GM18907 (cell line): ENCODE data around the gene PRKCA.
"Not testable (repeated sequence)": the region's sequence is repeated elsewhere in the genome, so short reads cannot be mapped to it uniquely, and the experiment has no call there.

Source experiments
- ATAC-seq: cut with Tn5 transposase; IDR thresholded peaks from one replicate; pipeline ENCODE4 v1.9.1; 2021; ENCODE audit warnings: mild to moderate bottlenecking, moderate library complexity; ENCODE audit not compliant: unreplicated experiment

PRKCA gene

GRCh38 chr17:66593116-66593515, 290.7 kb downstream of the PRKCA start:
- no peak for ATAC-seq

DNA sequence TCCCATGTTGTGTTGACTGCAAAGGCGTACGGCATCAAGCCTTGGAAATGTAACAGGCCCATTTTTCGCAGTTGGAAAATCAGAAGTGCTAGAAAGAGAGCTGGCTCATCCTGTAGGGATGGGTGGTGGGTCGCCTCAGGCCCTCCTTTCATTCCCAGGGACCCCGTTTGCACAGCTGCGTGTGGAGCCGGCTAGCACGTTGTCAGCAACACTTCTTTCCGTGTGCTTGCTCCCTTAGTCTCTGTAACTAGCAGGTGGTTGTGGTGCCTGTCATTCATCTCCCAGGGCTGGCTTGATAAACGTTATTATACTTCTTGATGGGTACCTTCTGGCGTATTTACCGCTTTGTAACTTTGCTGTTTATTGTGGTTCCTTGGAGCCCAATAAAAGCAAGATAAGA, 293.5 kb downstream of the PRKCA start:
- ATAC-seq = no peak

- ATAC-seq = no peak
Observed at GRCh38 chr17:66602659-66603384, 300.4 kb downstream of the PRKCA start.

GRCh38 chr17:66604376-66604775, 302.0 kb downstream of the PRKCA start:
- ATAC-seq = no peak

GRCh38 chr17:66605541-66605940, 303.1 kb downstream of the PRKCA start:
- ATAC-seq = no peak

- ATAC-seq = no peak
Observed at GRCh38 chr17:66610361-66611133, 308.1 kb downstream of the PRKCA start.

GRCh38 chr17:66611397-66611796, 309.0 kb downstream of the PRKCA start:
- no peak for ATAC-seq

DNA sequence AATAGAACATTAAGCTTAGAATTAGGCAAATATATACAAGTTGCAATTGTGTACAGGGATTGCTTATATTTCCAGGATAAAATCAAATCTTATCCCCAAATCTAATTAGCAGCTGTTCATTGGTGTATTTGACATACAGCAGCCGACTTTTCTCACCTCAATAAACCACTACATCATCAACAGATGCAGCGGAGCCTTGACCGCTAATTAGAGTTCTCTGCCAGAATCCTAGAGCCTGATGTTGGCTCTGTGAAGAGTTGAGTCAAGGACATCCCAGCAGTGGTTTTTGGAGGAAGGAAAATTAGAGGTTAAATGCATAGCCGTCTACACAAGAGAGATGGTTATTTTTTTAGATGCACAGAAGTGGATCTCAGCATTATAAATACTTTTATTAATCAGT, 310.6 kb downstream of the PRKCA start:
- ATAC-seq = no peak

GRCh38 chr17:66614469-66614868, 312.1 kb downstream of the PRKCA start:
- no peak for ATAC-seq

DNA sequence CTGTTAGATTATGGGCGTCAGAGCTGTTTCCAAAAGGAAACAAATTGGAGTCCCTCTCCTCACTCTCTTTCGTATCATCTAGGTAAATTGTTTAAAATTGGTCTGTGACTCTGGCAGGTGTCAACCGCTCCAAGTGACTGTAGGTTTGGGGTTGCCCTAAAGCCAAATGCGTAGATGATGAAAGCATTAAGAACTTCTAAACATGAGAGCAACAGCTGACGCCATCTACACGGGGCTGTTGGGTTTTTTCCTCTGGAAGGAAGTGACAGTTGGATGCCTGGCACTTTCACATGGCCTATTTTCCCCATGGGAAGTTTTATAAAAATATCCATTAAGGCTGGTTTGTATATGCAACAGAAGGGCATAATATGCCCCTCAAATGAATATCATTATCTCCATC, 316.8 kb downstream of the PRKCA start:
- ATAC-seq = no peak

DNA sequence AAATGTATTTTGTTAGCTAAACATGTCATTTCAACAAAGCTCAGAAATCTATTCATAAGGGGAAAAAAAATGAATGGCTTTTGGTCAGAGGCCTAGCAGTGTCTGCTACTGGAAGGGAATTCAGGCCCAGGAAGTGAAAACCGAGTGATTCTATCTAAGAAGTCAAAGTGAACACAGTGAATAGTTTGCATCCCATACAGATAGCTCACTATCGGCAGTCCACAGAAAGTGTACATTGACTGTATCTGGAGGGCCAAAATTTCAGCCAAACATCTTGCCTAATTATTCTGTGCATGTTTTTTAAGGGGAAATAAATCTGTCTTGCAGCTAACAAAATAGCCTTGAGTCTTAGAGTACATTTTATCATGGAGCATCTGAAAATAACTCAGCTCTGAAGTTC, 318.1 kb downstream of the PRKCA start:
- no peak for ATAC-seq

GRCh38 chr17:66624630-66625029, 322.2 kb downstream of the PRKCA start:
- ATAC-seq = not testable (repeated sequence)

- no peak for ATAC-seq
Observed at GRCh38 chr17:66625311-66625767, 322.9 kb downstream of the PRKCA start.

DNA sequence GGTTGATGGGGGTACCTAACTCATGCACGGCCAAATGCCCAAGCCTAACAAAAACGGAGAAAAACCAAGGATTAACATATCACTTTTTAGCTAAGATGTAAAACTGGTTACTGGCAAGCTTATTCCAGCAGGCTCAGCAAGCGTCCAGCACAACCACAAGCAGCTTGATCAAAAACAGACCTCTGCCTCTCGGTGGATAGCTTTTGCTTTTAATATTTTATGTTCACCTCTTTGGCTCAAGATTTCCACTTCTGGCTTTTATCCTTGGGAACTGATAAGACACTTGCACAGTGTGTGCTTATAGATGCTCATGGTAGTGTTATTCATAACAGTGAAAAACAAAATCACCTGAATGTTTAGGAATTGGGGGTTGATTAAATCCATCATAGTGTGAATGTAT, 325.6 kb downstream of the PRKCA start:
- no peak for ATAC-seq

DNA sequence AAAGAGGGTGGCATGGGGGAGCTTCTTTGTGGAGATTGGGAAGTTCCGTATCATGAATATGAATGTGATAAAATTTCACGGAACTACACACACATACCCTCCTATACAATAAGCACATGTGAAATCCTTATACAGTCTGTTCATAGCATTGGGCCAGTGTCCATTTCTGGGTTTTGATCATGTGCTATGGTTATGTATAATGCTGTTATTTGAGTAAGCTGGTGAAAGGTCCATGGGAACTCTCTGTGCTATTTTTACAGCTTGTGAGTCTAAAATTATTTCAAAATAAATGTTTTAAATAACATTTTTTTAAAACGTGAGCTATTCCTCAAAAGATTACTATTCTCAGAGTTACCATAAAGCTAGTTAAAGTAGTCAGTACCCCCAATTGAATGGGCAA, 327.3 kb downstream of the PRKCA start:
- ATAC-seq = no peak

GRCh38 chr17:66630379-66630778, 328.0 kb downstream of the PRKCA start:
- ATAC-seq = no peak

DNA sequence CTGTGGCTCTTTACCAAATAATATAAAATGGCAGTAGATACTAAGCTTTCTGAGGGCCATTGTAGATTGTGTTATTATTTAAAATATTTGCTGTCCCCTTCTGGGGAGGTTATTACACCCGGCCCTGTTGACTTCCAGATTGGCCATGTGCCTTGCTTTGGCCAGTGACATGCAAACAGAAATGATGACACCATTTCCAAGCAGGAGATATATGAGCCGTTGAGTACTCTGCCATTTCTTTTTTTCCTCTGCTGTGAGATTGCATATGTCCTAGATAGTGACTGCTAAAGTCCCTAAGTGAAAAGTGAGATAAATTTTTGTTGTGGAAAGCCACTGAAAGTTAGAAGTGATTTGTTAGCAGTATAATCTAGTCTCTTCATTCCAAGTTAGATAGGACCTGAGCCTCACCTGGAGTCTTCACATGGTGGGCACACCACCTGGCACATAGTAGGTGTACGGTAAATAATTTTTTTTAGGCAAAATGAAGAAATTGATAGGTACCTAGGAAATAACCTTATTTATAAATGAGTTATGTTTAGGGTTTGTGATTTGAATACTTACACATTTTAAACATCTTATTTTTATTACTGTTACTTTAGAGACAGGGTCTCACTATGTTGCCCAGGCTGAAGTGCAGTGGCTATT, 328.5 kb downstream of the PRKCA start:
- no peak for ATAC-seq

DNA sequence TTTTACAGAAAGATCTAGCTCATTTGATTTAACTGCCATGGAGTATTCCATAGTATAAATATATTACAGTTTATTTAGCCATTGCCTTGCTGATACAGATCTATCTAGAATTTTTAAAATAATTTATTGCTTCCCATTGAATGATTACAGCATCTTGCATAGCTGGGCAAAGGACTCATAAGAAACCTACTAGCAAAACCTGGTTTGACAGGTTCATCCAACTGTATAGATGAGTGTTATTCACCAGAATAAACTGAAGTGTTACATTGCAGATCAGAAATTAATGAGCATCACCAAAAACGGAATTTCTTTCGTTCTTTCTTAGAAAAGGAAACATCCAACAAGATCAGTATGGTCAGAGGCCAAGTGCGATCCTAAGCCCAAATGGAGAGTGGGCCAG, 330.3 kb downstream of the PRKCA start:
- no peak for ATAC-seq

GRCh38 chr17:66633317-66633965, 331.0 kb downstream of the PRKCA start:
- ATAC-seq = no peak

GRCh38 chr17:66634193-66634592, 331.8 kb downstream of the PRKCA start:
- no peak for ATAC-seq

GRCh38 chr17:66635386-66636045, 333.1 kb downstream of the PRKCA start:
- ATAC-seq = no peak
